ENCODE data around the gene C10orf105.

DNA sequence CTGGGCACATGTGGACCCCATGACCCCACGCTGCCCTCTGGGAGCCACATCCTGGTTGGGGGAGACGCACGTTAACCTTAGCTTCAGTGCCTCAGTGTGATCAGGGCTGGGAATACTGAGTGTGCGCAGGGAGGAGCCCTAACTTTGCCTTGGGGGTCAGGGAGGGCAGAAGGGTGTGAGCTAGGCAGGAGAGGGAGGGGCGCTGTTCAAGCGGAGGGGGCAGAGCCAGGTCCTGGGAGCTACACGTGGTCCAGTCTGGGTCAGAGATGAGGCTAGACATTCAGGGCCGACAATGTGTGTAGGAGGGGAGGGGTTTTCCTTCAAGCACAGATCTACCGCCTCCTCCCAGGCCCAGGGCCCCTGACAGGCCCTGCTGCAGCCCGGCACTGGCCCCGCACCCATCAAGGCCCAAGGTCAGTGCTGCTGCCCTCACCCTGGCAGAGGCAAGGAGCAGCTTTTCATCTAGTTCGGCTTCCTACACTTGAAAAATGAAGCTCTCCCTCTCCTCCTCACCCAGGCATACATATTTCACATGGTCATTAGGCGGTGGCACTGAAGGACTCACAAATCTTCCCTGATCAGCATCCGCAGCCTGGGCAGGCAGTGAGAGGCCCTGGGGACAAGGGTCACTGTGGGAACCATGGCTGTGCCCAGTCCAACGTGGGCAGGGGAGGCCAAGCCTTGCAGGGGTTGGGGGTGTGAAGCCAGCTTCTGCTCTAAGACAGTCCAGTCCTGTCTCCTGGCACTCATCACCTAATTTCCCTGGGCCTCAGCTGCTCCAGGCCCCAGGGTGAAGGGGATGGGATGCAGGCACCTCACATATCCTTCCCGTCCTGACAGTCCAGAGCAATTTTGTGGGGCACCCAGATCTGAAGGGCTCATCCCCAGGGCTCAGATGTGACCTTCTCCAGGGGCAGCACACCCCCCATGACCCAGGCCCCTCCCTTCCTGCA lies 47.3 kb downstream of the C10orf105 start:
- TF ChIP-seq POLR2AphosphoS5 (IDR thresholded peaks at IDR 0.05; ENCODE audit: borderline replicate concordance, low read depth, low read length) (no peak), EZH2 (IDR thresholded peaks at IDR 0.05) (no peak)

Measured in SK-N-MC (cell line).